Measurements from ENCODE around the gene NT5C1A.

The NT5C1A gene

DNA sequence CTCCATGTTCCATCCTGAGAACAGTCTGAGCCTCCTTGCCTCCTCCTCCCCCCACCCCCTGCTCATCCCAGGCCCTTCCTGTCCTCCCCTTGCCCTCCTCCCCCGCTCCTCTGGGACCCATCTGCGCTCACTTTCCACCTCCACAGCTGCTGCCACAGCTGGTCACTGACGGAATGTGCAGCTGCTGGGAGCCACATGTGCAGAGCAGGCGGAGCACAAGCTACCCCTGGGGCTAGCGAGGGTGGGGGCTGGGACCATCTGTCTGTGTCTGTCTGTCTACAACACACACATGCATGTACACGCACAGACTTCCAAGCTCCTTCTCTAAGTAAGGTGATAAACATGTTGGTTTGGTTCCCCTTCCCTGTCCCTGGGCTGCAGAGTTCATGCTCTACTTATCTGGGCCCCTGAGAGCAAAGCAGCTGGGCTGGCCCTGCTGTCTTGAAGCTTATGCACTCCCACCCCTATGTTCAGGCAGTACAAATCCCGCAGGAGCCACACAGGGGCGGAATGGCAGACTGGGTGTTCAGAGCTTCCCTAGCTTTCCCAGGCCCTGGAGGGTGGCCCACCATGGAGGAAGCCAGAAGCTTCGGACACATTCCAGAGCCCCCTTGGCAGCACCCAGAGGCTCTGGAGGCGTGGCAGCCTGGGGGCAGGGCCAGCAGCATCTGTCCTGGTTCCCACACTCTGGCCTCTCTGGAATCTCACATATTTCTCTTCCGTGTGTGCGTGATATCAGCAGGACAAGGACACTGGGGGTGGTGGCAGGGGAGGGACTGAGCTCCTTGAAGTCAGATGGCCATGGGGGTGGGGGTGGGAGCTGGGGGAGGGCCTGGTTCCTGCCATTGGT is 25.4 kb downstream of the NT5C1A start:
- no peaks in the 10 kb centered on the region for H3K36me3 ChIP-seq (ENCODE audit: insufficient read depth, low read length)
- no peaks in the 10 kb centered on the region for H3K9me3 ChIP-seq (ENCODE audit: low read depth, low read length)
- peak overlapping the region; percentile 38 for H3K4me3 ChIP-seq
- DNase-seq (ENCODE audit: low read depth, low spot score) = no peak
- TF ChIP-seq FOXP2 (optimal IDR thresholded peaks at IDR 0.05; ENCODE audit: control extremely low read depth, extremely low read length, insufficient read depth) = no peak
- TF ChIP-seq POLR2AphosphoS5 (IDR thresholded peaks at IDR 0.05; ENCODE audit: borderline replicate concordance, low read depth, low read length) = no peak
- no peak for TF ChIP-seq EZH2 (IDR thresholded peaks at IDR 0.05)
- H3K27ac ChIP-seq = no peak overlapping the region
- no peak overlapping the region for H3K9ac ChIP-seq (ENCODE audit: insufficient read length)

DNA sequence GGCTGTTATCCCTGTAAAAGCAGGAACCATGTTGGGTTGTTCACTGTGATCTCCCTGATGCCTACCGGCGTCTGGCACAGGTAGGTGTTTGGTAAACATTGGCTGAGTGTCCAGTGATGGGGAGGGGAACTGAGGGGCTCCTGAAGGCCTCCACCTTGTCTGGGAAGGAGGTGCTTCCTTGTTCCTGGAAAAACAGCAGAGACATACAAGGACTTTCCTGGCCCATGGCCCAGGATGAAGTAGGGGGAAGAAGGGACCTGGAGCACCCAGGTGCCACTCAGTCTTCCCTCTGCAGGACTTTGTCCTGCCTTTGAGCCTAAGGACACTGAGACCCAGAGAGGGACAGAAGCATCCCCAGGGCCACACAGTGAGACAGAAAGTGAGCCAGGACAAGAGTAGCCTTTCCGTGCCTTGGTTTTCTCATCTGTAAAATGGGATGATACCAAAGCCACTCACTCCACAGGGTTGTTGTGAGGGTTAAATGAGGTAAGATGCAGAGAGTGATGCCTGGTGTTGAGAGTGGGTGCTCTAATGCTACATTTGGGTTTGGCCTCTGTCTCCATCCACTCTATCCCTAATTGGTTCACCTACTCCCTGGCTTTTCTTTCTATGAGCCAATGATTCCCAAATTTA is 26.4 kb downstream of the NT5C1A start:
- H3K4me3 ChIP-seq = no peak overlapping the region
- TF ChIP-seq FOXP2 (optimal IDR thresholded peaks at IDR 0.05; ENCODE audit: control extremely low read depth, extremely low read length, insufficient read depth) (no peak), POLR2AphosphoS5 (IDR thresholded peaks at IDR 0.05; ENCODE audit: borderline replicate concordance, low read depth, low read length) (no peak), EZH2 (IDR thresholded peaks at IDR 0.05) (no peak)
- H3K27ac ChIP-seq = no peak overlapping the region
- no peak for DNase-seq (ENCODE audit: low read depth, low spot score)
- H3K36me3 ChIP-seq (ENCODE audit: insufficient read depth, low read length) = no peaks in the 10 kb centered on the region
- no peak overlapping the region for H3K9ac ChIP-seq (ENCODE audit: insufficient read length)
- no peaks in the 10 kb centered on the region for H3K9me3 ChIP-seq (ENCODE audit: low read depth, low read length)

DNA sequence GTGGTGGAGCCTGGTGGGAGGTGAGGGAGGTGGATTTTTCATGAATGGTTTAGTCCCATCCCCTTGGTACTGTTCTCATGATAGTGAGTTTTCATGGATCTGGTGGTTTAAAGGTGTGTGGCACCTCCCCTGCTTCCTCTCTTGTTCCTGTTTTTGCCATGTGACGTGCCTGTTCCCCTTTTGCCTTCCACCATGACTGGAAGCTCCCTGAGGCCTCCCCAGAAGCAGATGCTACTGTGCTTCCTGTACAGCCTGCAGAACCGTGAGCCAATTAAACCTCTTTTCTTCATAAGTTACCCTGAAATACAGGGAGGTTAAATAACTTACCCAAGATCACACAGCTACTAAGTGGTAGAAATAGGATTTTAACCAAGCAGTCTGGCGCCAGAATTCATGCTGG is 28.2 kb downstream of the NT5C1A start:
- H3K27ac ChIP-seq = no peak overlapping the region
- H3K36me3 ChIP-seq (ENCODE audit: insufficient read depth, low read length) = no peaks in the 10 kb centered on the region
- DNase-seq (ENCODE audit: low read depth, low spot score) = no peak
- no peaks in the 10 kb centered on the region for H3K9me3 ChIP-seq (ENCODE audit: low read depth, low read length)
- no peak overlapping the region for H3K4me3 ChIP-seq
- TF ChIP-seq FOXP2 (optimal IDR thresholded peaks at IDR 0.05; ENCODE audit: control extremely low read depth, extremely low read length, insufficient read depth) (no peak), EZH2 (IDR thresholded peaks at IDR 0.05) (no peak), POLR2AphosphoS5 (IDR thresholded peaks at IDR 0.05; ENCODE audit: borderline replicate concordance, low read depth, low read length) (no peak)
- H3K9ac ChIP-seq (ENCODE audit: insufficient read length) = no peak overlapping the region

DNA sequence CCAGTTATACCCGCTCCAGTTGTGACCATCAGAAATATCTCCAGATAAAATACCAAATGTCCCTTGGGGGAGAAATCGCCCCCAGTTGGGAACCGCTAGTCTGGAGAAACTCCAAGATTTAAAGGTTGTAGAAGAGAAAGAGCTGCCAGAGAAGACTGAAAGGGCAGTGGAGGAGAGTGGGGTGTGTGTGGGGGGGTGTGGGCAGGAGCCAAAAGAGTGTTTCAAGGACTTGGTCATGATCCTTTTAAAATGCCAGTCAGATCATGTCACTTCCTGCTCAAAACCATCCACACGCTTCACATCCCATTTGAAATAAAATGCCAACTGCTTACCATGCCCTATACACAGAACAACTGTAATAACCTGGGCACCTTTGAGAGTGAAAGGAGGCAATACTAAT is 29.1 kb downstream of the NT5C1A start:
- Histone ChIP-seq H3K9ac (ENCODE audit: insufficient read length) (no peak overlapping the region), H3K4me3 (no peak overlapping the region), H3K27ac (no peak overlapping the region), H3K36me3 (ENCODE audit: insufficient read depth, low read length) (no peaks in the 10 kb centered on the region), H3K9me3 (ENCODE audit: low read depth, low read length) (no peaks in the 10 kb centered on the region)
- TF ChIP-seq FOXP2 (optimal IDR thresholded peaks at IDR 0.05; ENCODE audit: control extremely low read depth, extremely low read length, insufficient read depth) (no peak), POLR2AphosphoS5 (IDR thresholded peaks at IDR 0.05; ENCODE audit: borderline replicate concordance, low read depth, low read length) (no peak), EZH2 (IDR thresholded peaks at IDR 0.05) (no peak)
- DNase-seq (ENCODE audit: low read depth, low spot score) = no peak

DNA sequence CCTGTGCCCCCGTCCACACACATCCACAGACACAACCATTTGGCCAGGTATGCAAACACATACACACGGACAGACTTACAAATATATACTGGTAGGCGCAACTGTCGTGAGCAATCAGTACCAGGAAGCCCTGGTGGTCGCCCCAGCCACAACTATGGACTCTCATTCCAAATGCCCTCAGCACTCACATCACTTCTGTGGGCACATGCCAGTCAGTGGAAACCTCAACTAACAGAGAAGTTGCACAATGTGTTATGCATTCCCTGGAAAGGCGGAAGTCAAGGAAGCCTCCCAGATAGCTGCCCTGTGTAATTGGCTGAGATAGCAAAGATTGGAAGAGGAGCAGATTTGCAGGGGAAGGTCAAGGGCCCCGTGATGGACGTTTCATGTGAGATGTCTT is 31.0 kb downstream of the NT5C1A start:
- H3K36me3 ChIP-seq (ENCODE audit: insufficient read depth, low read length) = no peaks in the 10 kb centered on the region
- no peak overlapping the region for H3K27ac ChIP-seq
- no peaks in the 10 kb centered on the region for H3K9me3 ChIP-seq (ENCODE audit: low read depth, low read length)
- TF ChIP-seq EZH2 (IDR thresholded peaks at IDR 0.05) (no peak), POLR2AphosphoS5 (IDR thresholded peaks at IDR 0.05; ENCODE audit: borderline replicate concordance, low read depth, low read length) (no peak), FOXP2 (optimal IDR thresholded peaks at IDR 0.05; ENCODE audit: control extremely low read depth, extremely low read length, insufficient read depth) (no peak)
- H3K4me3 ChIP-seq = no peak overlapping the region
- no peak overlapping the region for H3K9ac ChIP-seq (ENCODE audit: insufficient read length)
- no peak for DNase-seq (ENCODE audit: low read depth, low spot score)

DNA sequence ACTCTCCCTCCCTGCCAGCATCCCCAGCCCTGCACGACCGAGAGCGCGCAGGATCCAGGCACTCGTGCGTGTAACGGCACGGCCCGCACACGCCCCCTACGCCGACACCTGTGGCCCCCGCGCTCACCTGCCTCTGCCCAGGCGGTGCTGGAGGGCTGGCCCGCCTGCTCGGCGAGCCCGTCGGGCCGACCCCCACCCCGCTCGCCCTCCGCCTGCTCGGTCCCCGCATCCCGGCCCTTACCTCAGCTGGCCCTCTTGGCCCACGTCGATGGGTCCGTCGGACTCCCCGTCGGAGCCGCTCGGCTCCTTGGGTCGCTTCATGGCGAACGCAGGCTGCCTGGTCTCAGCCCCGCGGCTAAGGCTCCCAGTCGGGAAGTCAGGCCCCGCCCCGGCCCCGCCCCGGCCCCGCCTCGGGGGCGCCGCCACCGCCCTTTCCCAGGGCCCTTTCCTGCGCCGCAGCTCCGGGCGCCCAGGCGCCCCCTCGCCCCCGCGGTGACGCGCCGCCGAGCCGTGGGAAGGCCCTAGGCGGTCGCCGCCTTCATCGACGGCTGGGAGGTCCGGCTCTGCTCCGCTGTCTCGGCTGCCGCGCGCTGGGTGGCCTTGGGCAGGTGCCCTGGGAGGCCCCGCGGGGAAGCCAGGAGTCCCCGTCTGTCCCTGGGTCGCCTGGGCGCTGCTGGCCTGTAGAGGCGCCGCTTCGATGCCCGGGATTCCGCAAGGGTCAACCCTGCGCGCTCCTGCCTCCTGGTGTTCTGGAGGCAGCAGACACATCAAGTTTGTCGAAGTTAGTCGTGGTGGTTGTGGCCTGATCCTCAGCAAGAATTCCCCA is 32.4 kb downstream of the NT5C1A start, which contains the start of gene HEYL:
Gene HEYL, minus strand, starts transcription at position 339 of the 826 bp plus-strand sequence. Its CDS starts 18 bp downstream, at position 321.
- no peaks in the 10 kb centered on the region for H3K36me3 ChIP-seq (ENCODE audit: insufficient read depth, low read length)
- H3K4me3 ChIP-seq = peak within 1 kb of the TSS; percentile 70
- no peak within 1 kb of the TSS for H3K27ac ChIP-seq
- no peak within 1 kb of the TSS for H3K9ac ChIP-seq (ENCODE audit: insufficient read length)
- H3K9me3 ChIP-seq (ENCODE audit: low read depth, low read length) = no peaks in the 10 kb centered on the region
- TF ChIP-seq POLR2AphosphoS5 (IDR thresholded peaks at IDR 0.05; ENCODE audit: borderline replicate concordance, low read depth, low read length) (no peak), EZH2 (IDR thresholded peaks at IDR 0.05) (no peak), FOXP2 (optimal IDR thresholded peaks at IDR 0.05; ENCODE audit: control extremely low read depth, extremely low read length, insufficient read depth) (no peak)
- DNase-seq (ENCODE audit: low read depth, low spot score) = no peak

DNA sequence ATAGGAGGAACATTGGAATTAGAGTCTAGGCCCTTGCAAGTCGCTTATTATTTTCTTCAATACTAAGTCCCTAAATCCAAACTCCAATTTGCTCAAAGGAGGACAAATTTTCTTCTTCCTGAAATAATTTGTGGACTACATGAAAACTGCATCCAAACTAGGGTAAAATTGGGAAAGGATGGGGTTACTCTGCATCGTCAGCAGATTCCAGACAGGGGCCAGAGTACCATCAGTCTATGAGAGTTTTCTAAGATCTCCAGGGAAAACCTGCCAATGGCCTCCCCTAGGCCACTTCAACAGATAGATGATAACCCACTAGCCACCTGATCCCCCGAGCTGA is 33.0 kb downstream of the NT5C1A start:
- Histone ChIP-seq H3K9me3 (ENCODE audit: low read depth, low read length) (no peaks in the 10 kb centered on the region), H3K27ac (no peak overlapping the region), H3K4me3 (peak overlapping the region; percentile 70), H3K36me3 (ENCODE audit: insufficient read depth, low read length) (no peaks in the 10 kb centered on the region), H3K9ac (ENCODE audit: insufficient read length) (no peak overlapping the region)
- no peak for DNase-seq (ENCODE audit: low read depth, low spot score)
- no peak for TF ChIP-seq POLR2AphosphoS5 (IDR thresholded peaks at IDR 0.05; ENCODE audit: borderline replicate concordance, low read depth, low read length)
- no peak for TF ChIP-seq EZH2 (IDR thresholded peaks at IDR 0.05)
- no peak for TF ChIP-seq FOXP2 (optimal IDR thresholded peaks at IDR 0.05; ENCODE audit: control extremely low read depth, extremely low read length, insufficient read depth)

DNA sequence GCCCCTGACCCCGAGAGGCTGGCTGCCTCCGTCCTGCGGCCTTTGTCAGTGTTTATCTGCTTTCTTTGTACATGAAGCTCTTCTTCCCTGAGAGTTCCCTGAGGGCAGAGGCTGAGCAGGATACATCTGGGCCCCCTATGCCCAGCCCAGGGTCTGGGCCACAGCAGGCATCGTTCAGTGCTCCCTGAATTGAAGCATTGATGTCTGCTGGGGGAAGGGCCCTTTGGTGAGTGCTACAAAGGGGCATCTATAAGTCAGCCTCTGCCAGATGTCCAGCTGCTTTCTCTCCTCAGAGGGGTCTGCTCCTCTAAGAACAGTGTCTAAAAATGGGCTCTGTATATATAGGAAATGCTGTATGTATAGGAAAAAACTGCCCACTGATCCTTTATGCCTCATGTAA is 34.5 kb downstream of the NT5C1A start:
- H3K9ac ChIP-seq (ENCODE audit: insufficient read length) = no peak overlapping the region
- H3K9me3 ChIP-seq (ENCODE audit: low read depth, low read length) = no peaks in the 10 kb centered on the region
- H3K4me3 ChIP-seq = no peak overlapping the region
- no peak overlapping the region for H3K27ac ChIP-seq
- DNase-seq (ENCODE audit: low read depth, low spot score) = no peak
- no peaks in the 10 kb centered on the region for H3K36me3 ChIP-seq (ENCODE audit: insufficient read depth, low read length)
- TF ChIP-seq FOXP2 (optimal IDR thresholded peaks at IDR 0.05; ENCODE audit: control extremely low read depth, extremely low read length, insufficient read depth) (no peak), EZH2 (IDR thresholded peaks at IDR 0.05) (no peak), POLR2AphosphoS5 (IDR thresholded peaks at IDR 0.05; ENCODE audit: borderline replicate concordance, low read depth, low read length) (no peak)
